OCI-LY1 (cell line): ENCODE results near the gene SLC43A2.

Source experiments
- H2AFZ ChIP-seq: fragments of 200-600 bp; sonication (generic), shearing (Covaris generic); 2 replicates; pipeline ENCODE4 v1.6.0; 2014; ENCODE audit warnings: antibody characterized with exemption, mild to moderate bottlenecking, low read length
- H3F3A ChIP-seq: fragments of 200-600 bp; sonication (generic), shearing (Covaris generic); 2 replicates; pipeline ENCODE4 v1.6.0; 2014; ENCODE audit warnings: mild to moderate bottlenecking, antibody characterized with exemption, low read length, moderate library complexity; ENCODE audit not compliant: insufficient read depth
- H3K27ac ChIP-seq: fragments of 200-600 bp; sonication (generic); 2 replicates; pipeline ENCODE4 v1.5.1; 2014; ENCODE audit warnings: low read length, mixed run types, mild to moderate bottlenecking, low read depth; ENCODE audit not compliant: poor library complexity, severe bottlenecking
- H3K27me3 ChIP-seq: fragments of 200-600 bp; sonication (generic); 2 replicates; pipeline ENCODE4 v1.6.0; 2014; ENCODE audit warnings: antibody characterized with exemption, mild to moderate bottlenecking, low read length, moderate library complexity; ENCODE audit not compliant: insufficient read depth
- H3K36me3 ChIP-seq: fragments of 200-600 bp; sonication (generic); 2 replicates; pipeline ENCODE4 v1.6.1; 2014; ENCODE audit warnings: mild to moderate bottlenecking, antibody characterized with exemption, low read length, moderate library complexity, mixed read lengths; ENCODE audit not compliant: insufficient read depth
- H3K4me1 ChIP-seq: fragments of 200-600 bp; sonication (generic); 2 replicates; pipeline ENCODE4 v1.5.1; 2014; ENCODE audit warnings: mild to moderate bottlenecking, low read length, moderate library complexity; ENCODE audit not compliant: insufficient read depth, severe bottlenecking
- H3K4me2 ChIP-seq: fragments of 200-600 bp; sonication (generic), shearing (Covaris generic); 2 replicates; pipeline ENCODE4 v1.6.1; 2014; ENCODE audit warnings: low read length
- H3K4me3 ChIP-seq: fragments of 200-600 bp; sonication (generic); 2 replicates; pipeline ENCODE4 v1.5.1; 2014; ENCODE audit warnings: low read length, low read depth, mild to moderate bottlenecking, mixed read lengths; ENCODE audit not compliant: poor library complexity, severe bottlenecking
- H3K79me2 ChIP-seq: fragments of 200-600 bp; shearing (Covaris generic); 2 replicates; pipeline ENCODE4 v1.6.1; 2016; ENCODE audit warnings: mixed run types, low read length, mixed read lengths; ENCODE audit not compliant: insufficient read depth
- H3K9ac ChIP-seq: fragments of 200-600 bp; sonication (generic), shearing (Covaris generic); 2 replicates; pipeline ENCODE4 v1.6.1; 2014; ENCODE audit warnings: mild to moderate bottlenecking, low read length, mixed read lengths
- H3K9me2 ChIP-seq: fragments of 200-600 bp; sonication (generic), shearing (Covaris generic); 2 replicates; pipeline ENCODE4 v1.6.1; 2014; ENCODE audit warnings: low read depth, mild to moderate bottlenecking, low read length, mixed read lengths
- H3K9me3 ChIP-seq: fragments of 200-600 bp; shearing (Covaris generic); 2 replicates; pipeline ENCODE4 v1.6.1; 2014; ENCODE audit warnings: low read length, mixed read lengths
- H4K20me1 ChIP-seq: fragments of 200-600 bp; sonication (generic), shearing (Covaris generic); 2 replicates; pipeline ENCODE4 v1.6.0; 2016; ENCODE audit warnings: mild to moderate bottlenecking, low read length; ENCODE audit not compliant: insufficient read depth
- CTCF ChIP-seq: fragments of 200-600 bp; sonication (generic), shearing (Covaris generic); IDR thresholded peaks from 2 replicates; pipeline ENCODE4 v1.5.1; 2017; ENCODE audit warnings: mild to moderate bottlenecking, antibody characterized with exemption, low read length, moderate library complexity, mixed read lengths
- EZH2 ChIP-seq: fragments of 200-600 bp; sonication (generic), shearing (Covaris generic); IDR thresholded peaks from 2 replicates; pipeline ENCODE4 v1.8.0; 2017; ENCODE audit warnings: borderline replicate concordance, mixed run types, mild to moderate bottlenecking, antibody characterized with exemption, low read length, moderate library complexity, mixed read lengths

Gene SLC43A2

GRCh38 chr17:1592751-1593629 is 35.6 kb downstream of the SLC43A2 start:
- H4K20me1 ChIP-seq = no peaks in the 10 kb centered on the region
- H3K4me2 ChIP-seq = peak overlapping the region; percentile 58
- H3K9me2 ChIP-seq = no peaks in the 10 kb centered on the region
- no peak overlapping the region for H2AFZ ChIP-seq
- peak overlapping the region; percentile 21 for H3K4me3 ChIP-seq
- no peaks in the 10 kb centered on the region for H3F3A ChIP-seq
- TF ChIP-seq EZH2 (no peak), CTCF (no peak)
- H3K36me3 ChIP-seq = peaks cover 59% of the 10 kb centered on the region
- no peaks in the 10 kb centered on the region for H3K27me3 ChIP-seq
- peak overlapping the region; percentile 90 for H3K27ac ChIP-seq
- H3K4me1 ChIP-seq = peaks cover 36% of the 10 kb centered on the region
- peak overlapping the region; percentile 66 for H3K9ac ChIP-seq
- H3K79me2 ChIP-seq = no peaks in the 10 kb centered on the region
- no peaks in the 10 kb centered on the region for H3K9me3 ChIP-seq

- peaks cover 69% of the 10 kb centered on the region for H3K36me3 ChIP-seq
- H3K4me2 ChIP-seq = no peak overlapping the region
- H3K79me2 ChIP-seq = no peaks in the 10 kb centered on the region
- no peaks in the 10 kb centered on the region for H3K9me3 ChIP-seq
- TF ChIP-seq EZH2 = no peak
- TF ChIP-seq CTCF = no peak
- H4K20me1 ChIP-seq = no peaks in the 10 kb centered on the region
- no peaks in the 10 kb centered on the region for H3K9me2 ChIP-seq
- no peak overlapping the region for H2AFZ ChIP-seq
- H3F3A ChIP-seq = no peaks in the 10 kb centered on the region
- peaks cover 36% of the 10 kb centered on the region for H3K4me1 ChIP-seq
- no peak overlapping the region for H3K4me3 ChIP-seq
- H3K9ac ChIP-seq = no peak overlapping the region; the same call in 1 of the 2 replicates
- peak overlapping the region; percentile 90 for H3K27ac ChIP-seq
- no peaks in the 10 kb centered on the region for H3K27me3 ChIP-seq
Measured at GRCh38 chr17:1591474-1592090, 37.1 kb downstream of the SLC43A2 start.

- Histone ChIP-seq H3K27ac (peak overlapping the region; percentile 71), H3K9ac (no peak overlapping the region)
Measured at GRCh38 chr17:1590747-1591473, 37.7 kb downstream of the SLC43A2 start.

More at GRCh38 chr17:1590747-1591473, 37.7 kb downstream of the SLC43A2 start:
- no peak for TF ChIP-seq CTCF
- TF ChIP-seq EZH2 = no peak
- H3K79me2 ChIP-seq = no peaks in the 10 kb centered on the region
- H3K9me3 ChIP-seq = no peaks in the 10 kb centered on the region
- H3K4me1 ChIP-seq = peaks cover 36% of the 10 kb centered on the region
- H3K36me3 ChIP-seq = peaks cover 71% of the 10 kb centered on the region
- H3F3A ChIP-seq = no peaks in the 10 kb centered on the region
- H4K20me1 ChIP-seq = no peaks in the 10 kb centered on the region
- H3K27me3 ChIP-seq = no peaks in the 10 kb centered on the region
- no peak overlapping the region for H2AFZ ChIP-seq
- H3K9me2 ChIP-seq = no peaks in the 10 kb centered on the region
- H3K4me3 ChIP-seq = no peak overlapping the region
- no peak overlapping the region for H3K4me2 ChIP-seq
